ENCODE measurements around the gene FAAH.
"Not testable (repeated sequence)": the region's sequence is repeated elsewhere in the genome, so short reads cannot be mapped to it uniquely, and the experiment has no call there.

The FAAH gene

DNA sequence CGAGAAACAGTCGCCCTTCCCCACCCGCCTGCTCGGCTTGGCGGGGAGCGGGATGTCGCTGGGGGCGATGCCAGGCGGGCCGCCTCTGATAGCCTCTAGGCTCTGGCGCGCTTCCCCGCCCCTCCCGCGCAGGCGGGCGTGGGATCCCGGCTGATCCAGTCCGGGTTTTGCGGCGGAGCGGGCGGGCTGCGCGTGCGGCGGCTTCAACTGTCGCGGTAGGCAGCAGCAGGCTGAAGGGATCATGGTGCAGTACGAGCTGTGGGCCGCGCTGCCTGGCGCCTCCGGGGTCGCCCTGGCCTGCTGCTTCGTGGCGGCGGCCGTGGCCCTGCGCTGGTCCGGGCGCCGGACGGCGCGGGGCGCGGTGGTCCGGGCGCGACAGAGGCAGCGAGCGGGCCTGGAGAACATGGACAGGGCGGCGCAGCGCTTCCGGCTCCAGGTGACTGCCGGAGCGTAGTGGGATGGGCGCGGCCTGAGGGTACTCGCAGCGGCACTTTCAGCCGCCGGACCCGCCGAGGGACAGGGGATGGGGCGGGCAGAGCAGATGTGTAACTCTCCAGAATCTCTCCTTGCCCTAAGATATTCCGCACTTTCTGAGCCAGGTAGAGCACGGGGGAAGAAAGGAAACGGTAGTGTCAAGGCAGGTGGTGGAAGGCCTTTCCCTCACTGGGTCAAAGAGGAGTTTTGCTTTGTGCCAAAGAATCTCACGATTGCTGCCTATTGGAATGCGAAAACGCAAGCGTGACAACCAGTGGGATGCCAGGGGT is at the start of gene FAAH:
Gene FAAH (plus strand): TSS at position 210 of the 764 bp plus-strand sequence. CDS start 32 bp downstream, at position 242.
- no peak for DNase-seq (ENCODE audit: low spot score in 2 of 2)
- Histone ChIP-seq H3K4me3 (no peak within 1 kb of the TSS), H3K27me3 (ENCODE audit: low read depth) (no peaks in the 10 kb centered on the region; the same call in 1 of the 2 replicates), H3K9me3 (peaks cover 2% of the 10 kb centered on the region; the same call in 1 of the 2 replicates), H3K4me1 (no peaks in the 10 kb centered on the region), H3K36me3 (replicated peaks) (no peaks in the 10 kb centered on the region)
- in situ Hi-C loops (cut with MboI; ENCODE audit: low sequenced_read_pairs), result no loop called here

DNA sequence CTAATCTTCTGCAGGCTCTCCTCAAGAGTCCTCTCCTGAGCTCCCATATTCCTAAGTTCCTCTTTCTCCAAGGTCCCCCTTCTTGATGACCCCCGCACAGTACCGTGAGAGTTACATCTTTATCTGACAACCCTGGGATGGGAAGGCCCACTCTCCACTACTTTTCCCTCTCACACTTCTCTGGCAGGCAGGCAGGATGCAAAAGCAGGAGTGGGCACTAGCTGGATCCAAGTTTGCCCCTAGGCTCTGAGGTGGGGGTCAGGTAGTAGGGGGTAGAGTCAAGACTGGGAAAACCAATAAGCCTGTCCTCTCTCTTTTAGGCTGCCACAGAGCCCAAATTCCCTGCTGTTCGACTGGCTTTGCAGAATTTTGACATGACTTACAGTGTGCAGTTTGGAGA is 49.6 kb upstream of the FAAH start:
- peaks cover 7% of the 10 kb centered on the region; the same call in 1 of the 2 replicates for H3K4me1 ChIP-seq
- in situ Hi-C loops (cut with MboI; ENCODE audit: low sequenced_read_pairs), result no loop called here
- no peak overlapping the region for H3K4me3 ChIP-seq
- DNase-seq (ENCODE audit: low spot score in 2 of 2), result no peak
- no peaks in the 10 kb centered on the region for H3K9me3 ChIP-seq
- no peaks in the 10 kb centered on the region for H3K27me3 ChIP-seq (ENCODE audit: low read depth)
- peaks cover 50% of the 10 kb centered on the region for H3K36me3 ChIP-seq (replicated peaks)

DNA sequence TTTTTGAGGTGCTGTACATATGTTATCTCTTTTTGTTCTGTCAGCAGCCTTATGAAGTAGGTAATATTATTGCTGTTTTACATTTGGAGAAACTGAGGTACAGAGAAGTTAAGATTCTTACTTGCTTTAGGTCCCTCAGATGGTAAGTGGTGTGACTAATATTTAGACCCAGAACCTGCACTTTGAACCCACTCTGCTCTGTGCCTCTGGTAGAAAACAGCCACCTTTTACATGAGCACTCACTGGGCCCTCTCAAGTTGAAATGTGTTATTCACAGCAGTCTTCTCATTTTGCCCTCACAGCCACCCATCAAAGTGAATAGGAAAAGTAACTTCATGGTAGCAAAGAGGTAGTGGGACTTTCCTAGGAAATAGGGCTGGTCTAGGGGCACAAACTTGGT is 48.8 kb upstream of the FAAH start:
- in situ Hi-C loops (cut with MboI; ENCODE audit: low sequenced_read_pairs), result no loop called here

DNA sequence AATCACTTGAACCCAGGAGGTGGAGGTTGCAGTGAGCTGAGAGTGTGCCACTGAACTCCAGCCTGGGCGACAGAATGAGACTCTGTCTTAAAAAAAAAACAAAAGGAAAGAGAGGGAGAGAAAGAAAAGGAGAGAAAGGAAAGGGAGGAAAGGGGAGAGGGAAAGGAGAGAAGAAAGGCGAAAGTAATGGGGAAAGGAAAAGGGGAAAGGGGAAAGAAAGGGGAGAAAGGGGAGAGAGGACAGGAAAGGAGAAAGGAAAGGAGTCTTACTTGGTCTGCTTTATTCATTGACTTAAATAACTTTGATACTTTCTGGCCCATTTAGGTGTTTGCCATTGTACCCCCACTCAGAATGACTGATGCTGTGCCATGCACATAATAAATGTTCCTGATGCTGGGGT is 41.8 kb upstream of the FAAH start:
- H3K4me1 ChIP-seq, result no peaks in the 10 kb centered on the region
- no peaks in the 10 kb centered on the region for H3K9me3 ChIP-seq
- H3K27me3 ChIP-seq (ENCODE audit: low read depth), result 0 out of 2 replicates have a peak, but pooled peaks cover 2% of the 10 kb centered on the region
- H3K4me3 ChIP-seq, result no peak overlapping the region
- DNase-seq (ENCODE audit: low spot score in 2 of 2), result no peak
- peaks cover 62% of the 10 kb centered on the region for H3K36me3 ChIP-seq (replicated peaks)
- in situ Hi-C loops (cut with MboI; ENCODE audit: low sequenced_read_pairs), result no loop called here

More for the DNA sequence above, 48.8 kb upstream of the FAAH start:
- Histone ChIP-seq H3K4me1 (peaks cover 4% of the 10 kb centered on the region; the same call in 1 of the 2 replicates), H3K9me3 (no peaks in the 10 kb centered on the region), H3K4me3 (no peak overlapping the region), H3K27me3 (ENCODE audit: low read depth) (0 out of 2 replicates have a peak, but pooled peaks cover 1% of the 10 kb centered on the region), H3K36me3 (replicated peaks) (peaks cover 58% of the 10 kb centered on the region)
- DNase-seq (ENCODE audit: low spot score in 2 of 2), result no peak

DNA sequence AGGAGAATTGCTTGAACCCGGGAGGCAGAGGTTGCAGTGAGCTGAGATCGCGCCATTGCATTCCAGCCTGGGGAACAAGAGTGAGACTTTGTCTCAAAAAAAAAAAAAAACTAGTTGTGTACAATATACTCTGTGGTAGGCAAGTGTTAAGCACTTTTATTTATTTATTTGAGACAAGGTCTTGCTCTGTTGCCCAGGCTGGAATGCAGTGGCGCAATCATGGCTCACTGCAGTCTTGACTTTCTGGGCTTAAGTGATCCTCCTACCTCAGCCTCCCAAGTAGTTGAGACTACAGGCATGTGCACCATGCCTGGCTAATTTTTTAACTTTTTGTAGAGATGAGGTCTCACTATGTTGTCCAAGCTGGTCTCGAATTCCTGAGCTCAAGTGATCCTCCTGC is 38.2 kb upstream of the FAAH start:
- H3K27me3 ChIP-seq (ENCODE audit: low read depth); H3K4me1 ChIP-seq; H3K4me3 ChIP-seq; in situ Hi-C loops (cut with MboI; ENCODE audit: low sequenced_read_pairs); DNase-seq (ENCODE audit: low spot score in 2 of 2); H3K9me3 ChIP-seq: not testable (repeated sequence)
- H3K36me3 ChIP-seq (replicated peaks), result peaks cover 54% of the 10 kb centered on the region

DNA sequence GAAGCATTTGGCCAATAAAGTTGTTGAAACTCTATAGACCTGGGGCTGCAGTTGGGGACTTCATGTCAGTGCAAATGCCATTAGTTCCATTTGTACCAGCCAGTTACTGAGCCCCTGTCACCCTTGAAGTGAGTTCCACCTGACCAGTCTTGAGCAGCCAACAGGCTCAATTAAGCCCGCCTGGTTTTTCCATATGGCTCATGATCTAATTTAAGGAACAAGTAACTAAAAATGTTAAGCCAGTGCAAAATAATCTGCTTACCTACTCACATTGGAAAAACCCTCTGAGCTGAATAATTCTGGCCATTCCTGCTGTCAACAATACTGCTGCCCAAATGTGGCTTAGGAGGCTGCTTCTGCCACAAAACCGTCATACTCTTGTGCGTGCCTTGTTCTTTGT is 32.0 kb upstream of the FAAH start:
- in situ Hi-C loops (cut with MboI; ENCODE audit: low sequenced_read_pairs), result no loop called here

DNA sequence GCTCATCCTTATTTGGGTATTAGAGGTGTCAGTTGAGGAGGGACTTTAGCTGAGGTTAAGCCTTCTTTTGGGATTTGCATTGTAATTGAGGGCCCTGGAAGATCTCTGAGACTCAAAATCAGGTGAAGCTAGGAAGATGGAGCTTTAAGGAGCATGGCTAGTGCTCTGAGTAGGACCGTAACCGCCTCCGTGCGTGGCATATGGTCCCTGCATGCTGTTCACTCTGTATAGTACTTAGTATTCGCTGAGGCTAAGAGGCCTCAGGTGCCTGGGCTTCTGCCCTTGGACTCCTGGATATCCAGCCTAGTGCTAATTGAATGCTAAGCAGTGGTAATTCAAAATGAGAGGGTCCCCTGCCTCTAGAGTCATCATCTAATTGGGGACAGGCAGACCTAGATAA is 31.0 kb upstream of the FAAH start:
- Histone ChIP-seq H3K4me3 (no peak overlapping the region), H3K27me3 (ENCODE audit: low read depth) (no peaks in the 10 kb centered on the region), H3K36me3 (replicated peaks) (peaks cover 50% of the 10 kb centered on the region), H3K9me3 (no peaks in the 10 kb centered on the region), H3K4me1 (no peaks in the 10 kb centered on the region)
- no peak for DNase-seq (ENCODE audit: low spot score in 2 of 2)
- in situ Hi-C loops (cut with MboI; ENCODE audit: low sequenced_read_pairs), result no loop called here

More for the DNA sequence above, 32.0 kb upstream of the FAAH start:
- DNase-seq (ENCODE audit: low spot score in 2 of 2), result no peak
- Histone ChIP-seq H3K4me3 (no peak overlapping the region), H3K9me3 (no peaks in the 10 kb centered on the region), H3K36me3 (replicated peaks) (peaks cover 53% of the 10 kb centered on the region), H3K27me3 (ENCODE audit: low read depth) (no peaks in the 10 kb centered on the region), H3K4me1 (no peaks in the 10 kb centered on the region)

DNA sequence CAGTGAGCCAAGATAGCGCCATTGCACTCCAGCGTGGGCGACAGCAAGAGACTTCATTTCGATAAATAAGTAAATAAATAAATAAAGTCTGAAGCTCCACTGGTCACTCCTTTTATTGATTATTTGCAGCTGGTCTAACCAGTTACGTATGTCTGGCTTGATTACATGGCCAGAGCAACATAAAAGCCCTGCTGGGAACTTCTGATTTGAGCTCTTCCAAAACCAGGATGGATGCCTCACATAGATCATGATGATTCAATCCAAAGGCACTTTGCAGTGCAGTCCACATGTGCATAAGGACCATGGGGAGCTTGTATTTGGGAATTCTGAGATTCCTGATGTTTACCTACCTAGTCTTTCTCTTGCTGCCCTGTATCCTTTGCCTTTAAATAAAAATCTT is 29.5 kb upstream of the FAAH start:
- in situ Hi-C loops (cut with MboI; ENCODE audit: low sequenced_read_pairs), result no loop called here
- Histone ChIP-seq H3K9me3 (no peaks in the 10 kb centered on the region), H3K4me3 (no peak overlapping the region), H3K36me3 (replicated peaks) (peaks cover 48% of the 10 kb centered on the region), H3K4me1 (no peaks in the 10 kb centered on the region), H3K27me3 (ENCODE audit: low read depth) (no peaks in the 10 kb centered on the region)
- DNase-seq (ENCODE audit: low spot score in 2 of 2), result no peak

DNA sequence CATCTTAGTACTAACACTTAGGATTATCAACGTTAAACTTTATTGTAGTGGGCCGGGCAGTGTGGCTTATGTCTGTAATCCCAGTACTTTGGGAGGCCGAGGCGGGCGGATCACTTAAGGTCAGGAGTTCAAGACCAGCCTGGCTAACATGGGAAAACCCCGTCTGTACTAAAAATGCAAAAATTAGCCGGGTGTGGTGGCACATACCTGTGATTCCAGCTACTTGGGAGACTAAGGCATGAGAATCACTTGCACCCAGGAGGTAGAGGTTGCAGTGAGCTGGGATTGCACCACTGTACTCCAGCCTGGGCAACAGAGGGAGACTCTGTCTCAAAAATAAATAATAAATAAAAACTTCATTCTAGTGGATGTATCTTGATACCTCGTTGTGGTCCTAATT is 28.3 kb upstream of the FAAH start:
- H3K4me1 ChIP-seq; H3K9me3 ChIP-seq; H3K4me3 ChIP-seq; DNase-seq (ENCODE audit: low spot score in 2 of 2); in situ Hi-C loops (cut with MboI; ENCODE audit: low sequenced_read_pairs); H3K27me3 ChIP-seq (ENCODE audit: low read depth): not testable (repeated sequence)
- peaks cover 44% of the 10 kb centered on the region for H3K36me3 ChIP-seq (replicated peaks)

DNA sequence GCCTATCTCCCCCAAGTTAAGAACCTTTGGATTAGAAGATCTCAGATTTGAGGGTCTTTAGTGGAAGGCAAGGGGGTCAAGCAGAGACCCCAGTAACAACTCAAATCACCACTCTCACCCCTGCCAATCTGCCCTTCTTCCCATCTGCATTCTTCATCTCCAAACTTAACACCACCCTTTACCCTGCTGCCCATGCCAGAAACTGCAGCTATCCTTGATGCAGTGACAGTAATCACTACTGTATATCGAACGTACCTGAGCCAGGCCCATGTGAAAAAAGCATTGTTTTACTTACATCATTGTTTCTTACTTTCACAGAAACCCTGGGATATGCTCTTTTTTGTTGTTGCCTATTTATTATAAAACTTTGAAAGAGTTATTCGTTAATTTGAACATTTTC is 27.0 kb upstream of the FAAH start:
- Histone ChIP-seq H3K4me3 (no peak overlapping the region), H3K9me3 (no peaks in the 10 kb centered on the region), H3K36me3 (replicated peaks) (peaks cover 31% of the 10 kb centered on the region), H3K4me1 (no peaks in the 10 kb centered on the region), H3K27me3 (ENCODE audit: low read depth) (no peaks in the 10 kb centered on the region)
- no peak for DNase-seq (ENCODE audit: low spot score in 2 of 2)
- in situ Hi-C loops (cut with MboI; ENCODE audit: low sequenced_read_pairs), result no loop called here

DNA sequence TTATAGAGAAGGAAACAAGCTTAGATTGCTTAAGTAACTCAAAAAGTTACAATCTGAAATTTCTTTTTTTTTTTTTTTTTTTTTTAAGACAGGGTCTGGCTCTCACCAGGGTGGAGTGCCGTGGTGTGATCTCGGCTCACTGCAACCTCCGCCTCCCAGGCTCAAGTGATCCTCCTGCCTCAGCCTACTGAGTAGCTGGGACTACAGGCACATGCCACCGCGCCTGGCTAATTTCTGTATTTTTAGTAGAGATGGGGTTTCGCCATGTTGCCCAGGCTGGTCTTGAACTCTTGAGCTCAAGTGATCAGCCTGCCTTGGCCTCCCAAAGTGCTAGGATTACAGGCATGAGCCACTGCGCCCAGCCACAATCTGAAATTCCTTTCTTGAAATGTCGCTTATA is 26.4 kb upstream of the FAAH start:
- H3K4me3 ChIP-seq; H3K4me1 ChIP-seq; DNase-seq (ENCODE audit: low spot score in 2 of 2); in situ Hi-C loops (cut with MboI; ENCODE audit: low sequenced_read_pairs); H3K27me3 ChIP-seq (ENCODE audit: low read depth); H3K9me3 ChIP-seq: not testable (repeated sequence)
- peaks cover 26% of the 10 kb centered on the region for H3K36me3 ChIP-seq (replicated peaks)

DNA sequence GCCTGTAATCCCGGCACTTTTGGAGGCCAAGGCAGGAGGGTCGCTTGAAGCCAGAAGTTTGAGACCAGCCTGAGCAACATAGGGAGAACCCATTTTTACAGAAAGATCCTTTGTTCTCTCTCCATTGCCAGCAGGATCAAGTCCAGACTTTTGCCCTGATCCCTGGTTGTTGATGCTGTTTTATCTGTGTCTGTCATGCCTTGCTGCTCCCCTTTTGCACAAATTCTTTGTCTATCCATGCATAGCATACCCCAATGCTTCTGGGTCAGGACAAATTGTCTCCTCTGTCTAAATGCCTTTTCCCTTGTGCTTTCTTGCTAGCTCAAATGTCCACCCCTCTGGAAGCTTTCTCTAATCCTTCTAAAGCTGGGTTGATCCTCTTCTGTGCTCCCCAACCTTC is 25.3 kb upstream of the FAAH start:
- Histone ChIP-seq H3K4me3 (no peak overlapping the region), H3K4me1 (no peaks in the 10 kb centered on the region), H3K36me3 (replicated peaks) (peaks cover 16% of the 10 kb centered on the region), H3K27me3 (ENCODE audit: low read depth) (no peaks in the 10 kb centered on the region), H3K9me3 (no peaks in the 10 kb centered on the region)
- in situ Hi-C loops (cut with MboI; ENCODE audit: low sequenced_read_pairs), result no loop called here
- DNase-seq (ENCODE audit: low spot score in 2 of 2), result no peak

DNA sequence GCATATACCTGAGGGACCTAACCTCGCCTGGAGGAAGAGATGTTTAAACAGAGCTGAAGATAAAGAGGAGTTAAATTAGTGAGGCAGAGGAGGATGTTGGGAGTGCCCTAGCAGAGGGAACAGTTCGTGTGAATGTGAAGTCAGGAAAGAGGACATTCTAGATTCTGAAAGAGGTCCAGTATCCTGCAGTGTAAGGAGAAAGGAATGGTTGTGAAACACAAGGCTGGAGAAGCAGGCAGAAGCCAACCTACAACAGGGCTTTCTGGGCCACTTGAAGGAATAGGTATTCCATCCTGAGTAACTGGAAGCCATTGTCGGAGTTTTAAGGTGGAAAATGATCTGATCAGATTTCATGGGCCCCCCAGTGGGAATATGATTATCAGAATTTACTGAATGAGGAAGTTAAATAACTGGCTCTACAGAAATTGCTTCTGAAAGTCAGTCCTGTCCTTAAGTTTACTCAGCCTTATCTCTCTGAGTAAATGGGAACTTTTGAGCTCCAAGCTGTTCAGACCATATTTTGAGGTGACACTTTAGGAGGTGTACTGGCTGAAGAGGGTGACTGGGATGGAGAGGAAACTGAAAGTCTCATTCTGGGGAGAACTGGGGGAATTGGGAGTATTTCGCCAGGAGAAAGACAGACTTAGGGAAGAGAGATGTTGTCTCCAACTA is 24.4 kb upstream of the FAAH start:
- Histone ChIP-seq H3K4me1 (no peaks in the 10 kb centered on the region), H3K9me3 (no peaks in the 10 kb centered on the region), H3K36me3 (replicated peaks) (peaks cover 13% of the 10 kb centered on the region), H3K4me3 (no peak overlapping the region), H3K27me3 (ENCODE audit: low read depth) (no peaks in the 10 kb centered on the region)
- in situ Hi-C loops (cut with MboI; ENCODE audit: low sequenced_read_pairs), result no loop called here
- no peak for DNase-seq (ENCODE audit: low spot score in 2 of 2)

DNA sequence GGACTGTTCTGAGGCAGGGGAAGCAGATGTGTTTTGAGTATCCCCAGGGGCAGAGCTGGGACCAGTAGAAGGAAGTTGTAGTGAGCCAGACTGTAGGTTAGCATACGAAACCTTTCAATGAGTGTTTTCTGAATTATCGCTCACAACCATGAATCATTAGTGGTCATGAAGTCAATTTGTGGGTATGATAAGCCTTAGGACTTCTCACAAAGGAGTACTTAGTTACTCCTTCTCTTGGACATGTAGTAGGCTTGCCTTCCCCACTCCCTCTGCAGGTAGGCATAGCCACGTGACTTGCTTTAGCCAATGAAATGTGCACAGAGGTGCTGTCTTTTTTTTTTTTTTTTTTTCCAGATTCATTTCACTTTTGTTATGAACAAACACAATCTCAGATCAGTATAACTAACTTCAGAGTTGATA is 23.9 kb upstream of the FAAH start:
- Histone ChIP-seq H3K36me3 (replicated peaks) (peaks cover 7% of the 10 kb centered on the region), H3K9me3 (no peaks in the 10 kb centered on the region), H3K4me3 (no peak overlapping the region), H3K4me1 (no peaks in the 10 kb centered on the region), H3K27me3 (ENCODE audit: low read depth) (no peaks in the 10 kb centered on the region)
- in situ Hi-C loops (cut with MboI; ENCODE audit: low sequenced_read_pairs), result no loop called here
- no peak for DNase-seq (ENCODE audit: low spot score in 2 of 2)
